HG03135 (cell line): ENCODE data around the gene SLC27A1.
"Not testable (repeated sequence)": the region's sequence is repeated elsewhere in the genome, so short reads cannot be mapped to it uniquely, and the experiment has no call there.

Source experiments
- ATAC-seq: cut with Tn5 transposase; IDR thresholded peaks from one replicate; pipeline ENCODE4 v1.9.1; 2021; ENCODE audit warnings: mild to moderate bottlenecking, moderate library complexity; ENCODE audit not compliant: unreplicated experiment

Gene SLC27A1

DNA sequence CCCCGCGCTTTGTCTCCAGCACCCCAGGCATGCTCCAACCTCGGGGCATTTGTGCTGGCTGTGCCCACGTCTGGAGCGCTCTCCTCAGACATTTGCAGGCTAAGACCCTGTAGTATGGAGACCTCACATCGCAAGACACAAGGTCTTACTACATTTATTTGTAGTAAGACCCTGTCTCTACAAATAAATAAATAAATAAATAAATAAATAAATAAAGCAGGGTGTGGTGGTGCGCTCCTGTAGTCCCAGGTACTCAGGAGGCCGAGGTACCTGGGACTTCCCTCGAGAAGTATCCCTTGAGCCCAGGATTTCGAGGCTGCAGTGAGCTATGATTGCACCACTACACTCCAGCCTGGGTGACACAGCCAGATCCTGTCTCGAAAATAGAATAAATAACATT is 14.2 kb upstream of the SLC27A1 start:
- no peak for ATAC-seq

- ATAC-seq = no peak
Measured at GRCh38 chr19:17457616-17458015, 12.7 kb upstream of the SLC27A1 start.

DNA sequence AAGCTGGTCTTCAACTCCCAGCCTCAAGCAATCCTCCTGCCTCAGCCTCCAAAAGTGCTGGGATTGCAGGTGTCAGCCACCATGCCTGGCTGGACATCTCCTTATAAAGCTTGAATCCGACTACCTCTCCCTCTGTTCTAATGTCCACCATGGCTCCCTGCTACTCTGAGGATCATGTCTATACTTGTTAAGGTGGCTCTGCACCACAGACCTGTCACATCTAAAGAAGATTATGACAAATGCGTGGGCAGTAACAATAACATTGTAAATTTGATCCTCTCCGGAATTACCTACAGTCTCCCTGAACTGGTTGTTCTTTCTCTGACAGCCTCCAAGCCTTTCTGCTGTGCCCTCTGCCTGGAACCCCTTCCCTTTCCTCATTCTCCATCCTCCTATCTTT is 11.4 kb upstream of the SLC27A1 start:
- no peak for ATAC-seq

DNA sequence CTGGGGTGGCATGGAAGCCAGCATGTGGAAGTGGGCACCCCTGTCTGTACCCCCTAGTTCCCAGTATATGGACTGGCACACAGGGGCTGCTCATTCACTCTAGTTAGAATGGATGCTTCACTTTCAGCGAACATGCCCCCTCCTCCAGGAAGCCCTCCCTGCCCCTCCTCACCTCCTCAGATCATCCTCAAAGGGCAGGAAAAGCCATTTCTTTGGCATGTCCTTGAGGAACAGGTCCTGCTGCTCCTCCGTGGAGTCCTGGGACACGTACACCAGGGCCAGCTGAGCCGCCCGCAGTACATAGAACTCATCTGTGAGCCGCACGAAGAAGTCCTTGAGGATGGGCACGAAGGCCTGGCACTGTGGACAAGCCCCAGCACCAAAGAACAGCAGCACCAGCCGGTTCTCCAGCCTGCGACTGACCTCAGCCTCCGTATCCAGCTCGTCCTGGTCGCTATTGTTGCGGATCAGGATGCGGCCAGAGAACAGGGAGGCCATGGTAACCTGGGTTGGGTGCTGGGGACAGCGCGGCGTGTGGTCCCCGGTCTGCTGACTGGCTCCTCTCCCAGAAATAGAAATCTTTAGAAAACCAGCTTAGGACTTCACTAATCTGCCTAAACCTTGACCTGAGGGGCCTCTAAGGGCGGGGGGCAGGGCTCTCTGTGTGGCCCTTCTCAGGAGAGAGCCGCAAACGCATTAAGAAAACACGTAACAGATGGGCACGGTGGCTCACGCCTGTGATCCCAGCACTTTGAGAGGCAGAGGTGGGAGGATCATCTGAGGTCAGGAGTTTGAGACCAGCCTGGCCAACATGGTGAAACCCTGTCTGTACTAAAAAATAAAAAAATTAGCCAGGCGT is 9.7 kb upstream of the SLC27A1 start, which contains the start of gene NXNL1:
Gene NXNL1, minus strand, starts transcription at position 555 of the 859 bp plus-strand sequence. Its CDS starts 57 bp downstream, at position 498.
- no peak for ATAC-seq

- ATAC-seq = no peak
Measured at GRCh38 chr19:17466487-17466850, 3.9 kb upstream of the SLC27A1 start.

- ATAC-seq = no peak
Measured at GRCh38 chr19:17467471-17468301, 2.6 kb upstream of the SLC27A1 start.

- ATAC-seq = no peak
Measured at GRCh38 chr19:17468302-17469091, 1.8 kb upstream of the SLC27A1 start.

GRCh38 chr19:17469092-17469480 is 1.2 kb upstream of the SLC27A1 start:
- ATAC-seq = no peak

- peak; percentile 63 for ATAC-seq
Measured at GRCh38 chr19:17469481-17470067, 750 bp upstream of the SLC27A1 start.

DNA sequence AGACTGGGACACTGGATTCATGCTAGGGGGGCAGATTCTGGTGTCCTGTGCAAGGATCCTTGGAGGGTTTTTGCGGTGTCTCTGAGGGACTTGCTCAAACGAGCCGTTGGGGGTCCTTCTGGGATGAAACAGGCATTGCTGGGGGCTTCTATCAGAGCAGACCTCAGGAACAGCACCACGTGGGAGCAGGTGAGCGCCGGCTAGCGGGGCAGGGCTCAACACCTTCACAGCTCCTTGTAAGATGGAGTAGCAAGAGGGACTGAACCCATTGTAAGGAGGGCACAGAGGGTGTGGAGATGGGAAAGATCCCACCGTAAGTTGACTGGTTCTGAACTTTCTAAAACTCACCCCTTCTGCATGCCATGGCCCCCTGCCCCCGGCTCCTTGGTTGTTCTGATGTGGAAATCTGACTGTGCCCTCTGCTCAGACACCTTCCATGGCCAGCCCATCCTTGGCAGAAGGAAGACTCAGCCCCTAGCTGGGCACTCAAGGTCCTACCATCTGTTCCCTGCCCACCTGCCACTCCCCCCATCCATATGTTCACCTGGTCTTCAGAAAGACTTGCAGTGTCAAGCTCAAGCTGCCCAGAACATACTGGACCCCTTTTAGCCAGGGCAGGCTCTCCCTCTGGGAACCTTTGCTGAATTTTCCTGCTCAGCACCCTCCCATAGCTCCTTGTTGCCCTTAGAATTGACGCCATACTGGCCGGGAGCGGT is 1.2 kb downstream of the SLC27A1 start:
- no peak for ATAC-seq

- no peak for ATAC-seq
Measured at GRCh38 chr19:17473041-17473440, 2.7 kb downstream of the SLC27A1 start.

GRCh38 chr19:17475011-17475540 is 4.8 kb downstream of the SLC27A1 start:
- not testable (repeated sequence) for ATAC-seq

- ATAC-seq = no peak
Measured at GRCh38 chr19:17475541-17476115, 5.3 kb downstream of the SLC27A1 start.

DNA sequence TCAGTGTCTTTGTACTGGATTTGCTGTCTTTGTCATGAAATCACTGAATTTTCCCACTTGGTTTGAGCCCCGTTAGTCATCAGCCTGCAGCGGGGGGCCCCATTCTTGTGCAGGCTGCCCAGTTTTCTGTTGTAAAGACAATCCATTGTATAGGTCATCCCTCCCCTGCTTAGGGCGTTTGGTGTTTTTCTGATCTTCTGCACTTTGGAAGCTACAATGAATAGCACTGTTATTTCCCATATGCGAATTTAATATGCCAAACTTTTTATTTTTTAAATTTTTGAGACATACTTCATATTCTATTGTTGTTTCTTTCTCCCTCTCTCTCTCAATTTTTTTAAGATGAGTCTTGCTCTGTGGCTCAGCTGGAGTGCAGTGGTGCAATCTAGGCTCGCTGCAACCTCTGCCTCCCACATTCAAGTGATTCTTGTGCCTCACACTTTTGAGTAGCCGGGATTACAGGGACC is 9.0 kb downstream of the SLC27A1 start:
- no peak for ATAC-seq

GRCh38 chr19:17481986-17482385 is 11.7 kb downstream of the SLC27A1 start:
- no peak for ATAC-seq

DNA sequence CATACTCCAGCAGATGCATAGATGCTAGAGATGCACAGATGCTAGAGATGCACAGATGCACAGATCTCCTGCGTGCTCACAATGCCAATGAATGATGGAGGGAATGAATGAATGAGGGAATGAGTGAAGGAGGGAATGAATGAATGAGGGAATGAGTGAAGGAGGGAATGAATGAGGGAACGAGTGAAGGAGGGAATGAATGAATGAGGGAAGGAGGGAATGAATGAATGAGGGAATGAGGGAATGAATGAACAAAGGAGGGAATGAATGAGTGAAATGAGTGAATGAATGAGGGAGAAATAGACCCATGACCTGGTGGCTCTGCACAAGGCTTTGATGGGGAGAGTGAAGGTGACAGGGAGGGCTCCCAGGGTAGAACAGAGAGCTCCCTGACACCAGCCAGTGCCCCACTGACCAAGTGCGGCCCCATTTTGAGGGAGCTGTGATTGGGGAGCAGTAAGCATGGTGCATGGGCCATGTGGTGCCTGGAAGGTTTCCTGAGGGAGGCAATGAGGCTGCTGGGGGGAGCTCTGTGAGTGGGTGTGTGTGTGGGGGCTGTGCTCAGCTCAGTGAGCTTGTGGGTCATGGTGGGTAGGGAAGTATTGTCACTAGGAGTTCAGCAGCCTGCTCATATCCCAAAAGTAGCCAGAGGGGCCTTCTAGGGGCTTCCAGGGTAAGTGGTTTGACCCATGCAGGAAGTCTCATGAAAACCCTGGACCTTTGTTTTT is 12.7 kb downstream of the SLC27A1 start:
- no peak for ATAC-seq

- ATAC-seq = no peak
Measured at GRCh38 chr19:17483605-17484002, 13.3 kb downstream of the SLC27A1 start.

- no peak for ATAC-seq
Measured at GRCh38 chr19:17484520-17485185, 14.3 kb downstream of the SLC27A1 start.
